IgD-negative memory B cell (primary cell): ENCODE data around the gene TLX1. TPM values are rescaled to one million over a fixed set of nuclear protein-coding genes. Genes with fewer than 3 reads are reported as not detected.
A peak's percentile ranks its signal among the peaks of the same experiment; 100 is the strongest.

ENCODE experiments used
- H3K27ac Mint-ChIP-seq, 3 donors: one replicate each; pipeline ENCODE4 v1.8.0; 2020 to 2022; ENCODE audit warnings: mild to moderate bottlenecking in 3 of 3, mixed read lengths in 3 of 3, moderate library complexity in 1 of 3
- H3K27me3 Mint-ChIP-seq: one replicate; pipeline ENCODE4 v1.8.0; 2021; ENCODE audit warnings: mixed read lengths
- H3K36me3 Mint-ChIP-seq: one replicate; pipeline ENCODE4 v1.8.0; 2020; ENCODE audit warnings: mild to moderate bottlenecking, mixed read lengths
- H3K4me1 Mint-ChIP-seq, 3 donors: one replicate each; pipeline ENCODE4 v1.8.0; 2020 to 2022; ENCODE audit warnings: mixed read lengths in 3 of 3, mild to moderate bottlenecking in 1 of 3
- H3K4me3 Mint-ChIP-seq, 4 donors: one replicate each; pipeline ENCODE4 v1.8.0; 2020 to 2022; ENCODE audit warnings: mild to moderate bottlenecking in 4 of 4, mixed read lengths in 4 of 4, moderate library complexity in 3 of 4
- H3K9me3 Mint-ChIP-seq, 3 donors: one replicate each; pipeline ENCODE4 v1.8.0; 2020 to 2021; ENCODE audit warnings: mixed read lengths in 3 of 3, mild to moderate bottlenecking in 1 of 3
- polyA plus RNA-seq: library from polyadenylated mRNA; unstranded; fragments of 300-500 nt; fragmentation: Illumina TruSeq; gene quantifications from one replicate; pipeline ENCODE4 v1.2.3, GENCODE V29; 2021

TLX1 gene
- polyA plus RNA-seq, 1 donor from 2014 or later, result not detected

DNA sequence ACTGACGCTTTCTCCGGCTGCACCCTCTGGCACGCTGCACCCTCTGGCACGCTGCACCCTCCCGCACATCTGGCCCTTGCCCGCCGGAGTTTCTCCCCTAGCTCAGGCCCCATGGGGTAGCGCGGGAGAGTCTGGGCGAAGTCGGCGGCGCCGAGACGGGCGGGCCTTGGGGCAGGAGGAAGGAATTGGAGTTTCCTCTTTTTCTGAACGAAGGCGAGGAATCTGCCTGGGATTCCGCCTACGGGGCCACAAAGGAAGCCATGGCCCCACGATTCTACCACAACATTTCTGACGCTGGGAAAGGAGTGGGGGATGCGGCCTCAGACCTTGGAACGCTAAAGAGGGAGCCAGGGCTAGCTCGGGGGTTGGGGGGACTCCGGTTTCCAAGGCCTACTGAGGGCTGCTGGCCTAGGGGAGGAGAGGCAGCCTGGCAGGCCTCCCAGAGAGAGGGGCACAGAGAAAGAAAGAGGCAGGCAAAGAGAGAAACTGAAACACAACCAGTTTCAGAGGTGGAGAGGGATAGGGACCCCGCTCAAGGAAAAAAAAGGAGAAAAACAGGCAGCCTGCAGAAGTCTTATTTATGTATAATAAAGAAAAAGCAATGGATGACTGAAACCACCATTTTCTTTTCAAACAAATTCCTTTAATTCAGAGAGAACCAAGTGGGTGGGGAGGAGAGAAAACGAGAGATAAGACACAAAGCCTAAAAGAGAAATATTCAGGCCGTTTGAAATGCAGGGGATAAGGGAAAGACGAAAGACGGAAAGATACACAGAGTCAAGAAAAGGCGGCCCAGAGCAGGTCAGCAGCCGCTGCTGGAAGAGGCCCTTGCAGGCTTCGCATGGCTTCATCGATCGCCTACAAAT, 4.3 kb downstream of the TLX1 start:
- peaks cover 9 to 21% (median 11%) of the 10 kb centered on the region in 3 donors for H3K4me1 Mint-ChIP-seq
- H3K4me3 Mint-ChIP-seq, result peak overlapping the region; percentile 53 to 81 (median 72)
- H3K36me3 Mint-ChIP-seq, result peaks cover 1% of the 10 kb centered on the region
- peaks cover 0 to 4% (median 0%) of the 10 kb centered on the region in 3 donors for H3K9me3 Mint-ChIP-seq
- H3K27ac Mint-ChIP-seq, result peak overlapping the region; percentile 57 to 90 (median 88)
- H3K27me3 Mint-ChIP-seq, result peaks cover 81% of the 10 kb centered on the region

DNA sequence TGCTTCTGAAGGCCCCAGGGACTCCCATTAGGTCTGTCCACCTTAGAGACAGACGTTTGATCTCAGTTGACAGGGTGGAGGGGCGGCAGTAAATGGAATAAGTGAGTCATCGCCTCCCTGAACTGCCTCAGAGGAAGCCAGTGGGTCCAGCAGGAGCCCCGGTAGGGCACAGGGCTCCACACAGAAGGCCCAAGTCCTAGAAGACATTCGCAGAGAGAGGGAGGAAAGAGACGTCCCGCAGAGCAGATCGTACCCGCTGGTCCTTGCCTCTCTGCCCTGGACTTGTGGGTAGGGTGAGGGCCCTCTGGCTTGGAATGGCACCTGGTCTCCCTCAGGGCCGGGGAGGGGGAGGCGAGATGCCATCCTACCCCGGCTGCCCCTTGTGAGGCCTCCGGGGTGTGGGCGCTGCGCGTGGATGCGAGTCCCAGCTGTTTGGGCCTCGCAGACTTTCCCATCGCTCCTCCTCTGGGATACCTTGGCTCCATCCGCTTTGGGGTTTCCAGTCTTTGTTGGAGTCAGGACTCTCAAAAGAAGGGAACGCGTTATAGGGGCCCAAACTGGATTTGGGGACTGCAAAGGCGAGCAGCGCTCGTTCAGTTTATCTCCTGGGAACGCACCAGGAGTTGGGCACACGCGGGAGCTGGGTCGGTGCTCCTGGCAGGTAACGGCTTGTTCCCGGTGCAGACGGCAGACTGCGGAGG, 5.1 kb downstream of the TLX1 start:
- Mint-ChIP-seq H3K4me3 (peak overlapping the region in 1 of 4 donors; percentile 53), H3K36me3 (peaks cover 1% of the 10 kb centered on the region), H3K9me3 (peaks cover 0 to 4% (median 0%) of the 10 kb centered on the region in 3 donors), H3K27ac (peak overlapping the region; percentile 57 to 90 (median 88)), H3K4me1 (peaks cover 9 to 26% (median 13%) of the 10 kb centered on the region in 3 donors), H3K27me3 (peaks cover 82% of the 10 kb centered on the region)

DNA sequence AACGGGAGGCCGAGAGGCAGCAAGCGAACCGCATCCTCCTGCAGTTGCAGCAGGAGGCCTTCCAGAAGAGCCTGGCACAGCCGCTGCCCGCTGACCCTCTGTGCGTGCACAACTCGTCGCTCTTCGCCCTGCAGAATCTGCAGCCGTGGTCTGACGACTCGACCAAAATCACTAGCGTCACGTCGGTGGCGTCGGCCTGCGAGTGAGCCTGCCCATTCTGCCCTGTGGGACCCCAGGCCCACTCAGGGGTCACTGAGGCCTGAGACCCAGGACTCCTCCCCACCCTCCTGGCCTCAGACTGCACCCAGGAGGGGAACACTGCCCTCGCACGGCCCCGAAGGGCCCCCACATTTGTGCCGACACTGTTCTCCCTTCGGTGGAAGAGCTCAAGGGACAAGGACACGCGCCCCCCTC, 5.6 kb downstream of the TLX1 start:
- Mint-ChIP-seq H3K36me3 (peaks cover 1% of the 10 kb centered on the region), H3K4me3 (no peak overlapping the region), H3K4me1 (peaks cover 10 to 26% (median 13%) of the 10 kb centered on the region in 3 donors), H3K27me3 (peaks cover 86% of the 10 kb centered on the region), H3K9me3 (peaks cover 0 to 4% (median 0%) of the 10 kb centered on the region in 3 donors), H3K27ac (peak overlapping the region in 1 of 3 donors; percentile 73)

DNA sequence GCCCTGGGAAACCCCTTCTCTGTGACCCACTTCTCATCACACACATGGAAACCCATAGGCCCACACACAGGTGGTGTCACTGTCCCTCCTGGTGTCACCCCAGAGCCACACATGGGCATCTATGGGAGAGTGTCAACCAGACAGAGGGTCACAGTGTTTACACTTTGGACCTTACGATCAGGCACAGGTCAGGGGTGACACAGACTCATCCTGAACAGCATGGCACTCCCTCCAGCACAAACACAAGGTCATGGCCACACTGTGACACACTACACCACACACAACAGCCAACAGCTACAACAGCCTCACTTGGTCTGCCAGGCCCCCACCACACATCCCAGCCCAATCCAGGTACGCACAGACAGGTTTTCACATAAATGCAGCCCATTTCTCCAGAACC, 6.2 kb downstream of the TLX1 start:
- H3K9me3 Mint-ChIP-seq, result peaks cover 0 to 4% (median 0%) of the 10 kb centered on the region in 3 donors
- peak overlapping the region in 1 of 4 donors; percentile 3 for H3K4me3 Mint-ChIP-seq
- H3K4me1 Mint-ChIP-seq, result peaks cover 10 to 26% (median 13%) of the 10 kb centered on the region in 3 donors
- H3K36me3 Mint-ChIP-seq, result no peaks in the 10 kb centered on the region
- peak overlapping the region in 1 of 3 donors; percentile 4 for H3K27ac Mint-ChIP-seq
- H3K27me3 Mint-ChIP-seq, result peaks cover 85% of the 10 kb centered on the region

DNA sequence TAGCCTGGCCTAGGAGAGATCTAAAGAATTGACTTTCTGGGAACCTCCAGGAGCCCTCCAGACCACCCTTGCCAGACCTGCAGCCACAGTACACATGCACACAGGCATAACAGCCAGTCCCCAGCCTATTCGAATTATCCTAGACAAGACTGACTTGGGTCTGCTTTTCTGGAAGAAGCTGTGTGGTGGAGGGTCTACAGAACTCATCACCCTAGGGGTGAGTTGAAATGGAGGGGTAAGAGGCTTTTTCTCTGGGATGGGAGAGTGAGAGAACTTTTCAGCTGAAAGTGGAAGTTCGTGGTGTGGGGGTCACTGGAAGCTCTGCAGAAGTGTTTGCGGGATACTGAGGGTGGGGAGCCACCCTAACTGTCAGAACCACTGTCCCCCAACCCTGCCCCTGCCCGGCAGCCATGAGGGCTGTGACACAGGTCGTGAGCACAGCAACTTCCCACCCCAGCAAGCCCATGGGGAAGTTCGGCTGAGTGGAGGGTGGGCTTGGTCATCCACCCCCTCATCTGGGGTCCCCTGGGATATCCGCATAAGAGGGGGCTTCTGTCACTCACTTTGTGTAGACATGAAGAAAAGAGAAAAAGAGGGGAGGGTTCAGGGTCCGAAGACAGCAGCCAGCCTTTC, 7.8 kb downstream of the TLX1 start:
- H3K36me3 Mint-ChIP-seq, result peaks cover 1% of the 10 kb centered on the region
- H3K4me1 Mint-ChIP-seq, result peaks cover 9 to 25% (median 11%) of the 10 kb centered on the region in 3 donors
- H3K9me3 Mint-ChIP-seq, result peaks cover 0 to 4% (median 0%) of the 10 kb centered on the region in 3 donors
- peak overlapping the region in 2 of 4 donors; percentile 4 to 60 for H3K4me3 Mint-ChIP-seq
- peak overlapping the region; percentile 4 to 83 (median 59) for H3K27ac Mint-ChIP-seq
- peaks cover 74% of the 10 kb centered on the region for H3K27me3 Mint-ChIP-seq

DNA sequence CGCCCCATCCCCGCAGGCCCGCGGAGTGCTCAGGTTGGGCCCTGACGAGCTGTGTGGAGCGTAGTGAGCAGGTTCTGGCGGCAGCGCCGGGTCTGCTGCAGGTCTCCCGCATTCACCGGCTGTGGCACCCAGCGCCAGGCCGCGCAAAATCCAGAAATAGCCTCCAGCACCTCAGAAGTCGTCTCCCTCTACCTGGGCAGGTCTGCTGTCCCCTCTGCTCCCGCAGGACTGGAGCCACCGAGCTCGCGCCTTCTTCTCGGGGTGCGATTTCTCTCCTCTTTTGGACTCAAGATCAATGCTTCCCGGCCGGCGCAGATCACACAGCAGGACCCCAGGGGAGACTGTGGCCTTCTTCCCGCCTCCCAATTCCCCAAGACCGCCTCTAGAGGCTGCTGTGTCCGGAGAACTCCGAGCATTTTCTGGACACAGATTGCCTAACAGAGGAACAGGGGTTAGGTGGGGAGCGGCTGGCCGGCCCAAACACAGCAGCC, 8.4 kb downstream of the TLX1 start:
- Mint-ChIP-seq H3K27me3 (peaks cover 70% of the 10 kb centered on the region), H3K27ac (peak overlapping the region in 2 of 3 donors; percentile 4 to 83), H3K36me3 (peaks cover 1% of the 10 kb centered on the region), H3K9me3 (peaks cover 0 to 4% (median 0%) of the 10 kb centered on the region in 3 donors), H3K4me1 (peaks cover 9 to 25% (median 11%) of the 10 kb centered on the region in 3 donors), H3K4me3 (peak overlapping the region in 1 of 4 donors; percentile 75)

DNA sequence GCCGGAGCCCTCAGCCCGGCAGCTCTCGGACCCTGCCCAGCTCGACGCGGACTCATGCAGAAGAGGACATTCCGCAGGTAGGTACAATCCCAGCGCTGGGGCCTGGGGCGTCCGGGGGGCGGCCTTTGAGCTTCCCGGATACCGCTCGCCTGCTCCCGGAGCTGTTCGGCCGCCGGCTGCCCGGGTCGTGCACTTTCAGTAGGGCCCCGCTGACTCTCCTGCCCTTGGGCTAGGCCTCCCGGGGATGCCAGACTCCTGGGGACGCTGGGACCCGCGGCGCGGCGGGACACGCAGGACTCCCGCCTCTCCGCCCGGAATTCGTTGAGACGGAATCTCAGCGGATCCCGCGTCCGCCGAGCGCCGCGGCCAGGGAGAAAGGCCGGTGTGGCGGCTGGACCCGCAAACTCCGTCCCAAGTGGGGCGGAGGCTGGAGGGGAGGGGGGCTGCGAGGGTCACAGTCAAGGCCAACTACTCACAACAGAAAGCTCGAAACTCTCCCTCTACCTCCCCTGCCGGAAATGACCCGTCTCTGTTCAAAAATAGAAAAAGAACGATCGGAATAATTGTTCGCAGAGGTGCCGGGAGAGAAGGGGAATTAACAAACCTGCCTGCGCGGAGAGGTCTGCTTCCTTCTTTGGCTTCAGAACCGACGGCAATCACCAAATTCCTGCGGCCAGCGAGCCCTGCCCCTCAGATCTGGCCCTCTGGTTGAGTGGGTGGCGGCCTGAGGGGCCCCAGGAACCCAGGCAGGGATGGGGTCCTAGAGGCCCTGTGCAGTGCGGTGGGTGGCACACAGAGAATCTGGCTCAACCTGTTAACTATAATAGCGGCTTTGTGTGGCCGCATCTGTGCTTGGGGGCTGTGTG, 9.2 kb downstream of the TLX1 start:
- H3K9me3 Mint-ChIP-seq, result peaks cover 0 to 4% (median 0%) of the 10 kb centered on the region in 3 donors
- peaks cover 6 to 22% (median 11%) of the 10 kb centered on the region in 3 donors for H3K4me1 Mint-ChIP-seq
- peak overlapping the region; percentile 22 to 60 (median 52) for H3K4me3 Mint-ChIP-seq
- peak overlapping the region in 2 of 3 donors; percentile 23 to 83 for H3K27ac Mint-ChIP-seq
- peaks cover 1% of the 10 kb centered on the region for H3K36me3 Mint-ChIP-seq
- peaks cover 70% of the 10 kb centered on the region for H3K27me3 Mint-ChIP-seq

DNA sequence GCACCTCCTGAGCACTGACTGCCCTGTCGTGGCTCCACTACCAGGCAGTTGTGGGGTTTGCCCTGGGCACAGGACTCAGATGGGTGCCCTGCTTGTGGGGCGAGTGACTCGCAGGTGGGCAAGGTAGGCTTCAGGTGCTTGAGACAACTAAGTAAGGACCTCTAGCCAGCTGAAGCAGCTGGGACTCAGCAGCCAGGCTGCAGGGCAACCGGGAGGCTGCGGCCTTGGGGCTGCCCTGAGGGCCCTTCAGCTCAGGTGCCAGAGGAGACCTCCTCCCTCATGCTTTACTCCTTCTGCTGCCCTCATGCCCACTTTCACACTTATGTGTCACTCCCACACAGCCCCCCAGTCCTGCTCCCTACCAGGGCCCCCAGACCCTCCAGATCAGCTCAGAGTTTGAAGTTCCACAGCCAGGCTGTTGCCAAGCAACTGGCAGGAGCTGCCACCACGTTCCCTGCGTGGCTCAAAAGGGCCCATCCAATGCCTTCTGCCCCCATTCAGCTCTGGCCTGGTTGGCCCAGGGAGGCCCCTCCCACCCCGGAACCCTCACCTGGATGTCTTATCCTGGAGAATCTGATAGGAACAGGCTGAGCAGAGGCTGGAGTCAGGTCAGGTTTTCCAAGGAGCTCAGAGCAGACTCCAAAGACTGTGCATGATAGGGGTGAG, 10.0 kb downstream of the TLX1 start:
- Mint-ChIP-seq H3K4me3 (peak overlapping the region in 3 of 4 donors; percentile 22 to 59 (median 47)), H3K27ac (peak overlapping the region in 1 of 3 donors; percentile 74), H3K4me1 (peaks cover 5 to 15% (median 7%) of the 10 kb centered on the region in 3 donors), H3K9me3 (no peaks in the 10 kb centered on the region), H3K36me3 (peaks cover 1% of the 10 kb centered on the region), H3K27me3 (peaks cover 69% of the 10 kb centered on the region)

DNA sequence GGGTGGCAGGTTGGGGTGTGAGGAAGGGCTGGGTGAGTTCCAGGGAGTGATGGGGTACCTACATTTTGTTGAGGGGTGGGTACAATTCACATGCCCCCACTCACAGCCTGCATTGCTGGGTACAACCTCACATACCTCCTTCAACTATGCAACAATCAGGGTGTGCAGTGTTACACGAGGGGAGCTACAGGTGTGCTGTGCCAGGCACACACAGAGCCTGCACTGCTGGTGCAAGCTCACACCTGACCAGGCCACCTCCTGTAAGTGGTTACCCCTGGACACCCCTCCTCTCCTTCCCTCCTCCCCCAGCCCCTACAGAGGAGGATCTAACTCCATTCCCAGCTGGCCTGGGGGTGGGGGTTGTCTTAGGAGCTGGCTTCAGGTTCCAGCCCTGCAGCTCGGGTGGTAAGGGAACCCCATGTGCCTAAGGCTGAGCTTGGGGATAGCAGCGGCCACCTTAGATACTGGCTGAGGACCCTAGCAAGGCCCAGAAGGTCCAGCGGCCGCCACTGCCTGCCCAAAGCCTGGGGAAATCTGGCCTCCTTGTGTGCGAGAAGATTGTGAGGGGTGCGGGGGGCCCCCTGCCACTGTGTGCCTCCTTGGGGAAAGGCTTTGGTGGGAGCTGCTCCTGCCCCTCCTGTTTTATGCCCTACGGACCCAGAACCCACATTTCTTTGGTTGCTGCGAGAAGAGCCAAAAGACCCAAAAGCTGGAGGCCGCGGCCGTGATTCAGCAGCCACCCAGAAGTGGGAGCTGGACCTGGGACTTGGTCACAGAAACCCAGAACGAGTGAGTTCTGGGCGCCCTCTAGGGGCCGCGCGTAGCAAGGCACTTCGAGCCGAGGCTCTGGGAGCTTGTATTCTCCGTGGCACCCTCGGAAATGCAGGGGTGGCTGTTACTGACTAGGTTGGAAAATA, 10.8 kb downstream of the TLX1 start:
- peaks cover 69% of the 10 kb centered on the region for H3K27me3 Mint-ChIP-seq
- peaks cover 1% of the 10 kb centered on the region for H3K36me3 Mint-ChIP-seq
- peaks cover 5 to 15% (median 7%) of the 10 kb centered on the region in 3 donors for H3K4me1 Mint-ChIP-seq
- H3K27ac Mint-ChIP-seq, result peak overlapping the region in 2 of 3 donors; percentile 15 to 74
- H3K4me3 Mint-ChIP-seq, result peak overlapping the region in 2 of 4 donors; percentile 47 to 52
- H3K9me3 Mint-ChIP-seq, result no peaks in the 10 kb centered on the region

DNA sequence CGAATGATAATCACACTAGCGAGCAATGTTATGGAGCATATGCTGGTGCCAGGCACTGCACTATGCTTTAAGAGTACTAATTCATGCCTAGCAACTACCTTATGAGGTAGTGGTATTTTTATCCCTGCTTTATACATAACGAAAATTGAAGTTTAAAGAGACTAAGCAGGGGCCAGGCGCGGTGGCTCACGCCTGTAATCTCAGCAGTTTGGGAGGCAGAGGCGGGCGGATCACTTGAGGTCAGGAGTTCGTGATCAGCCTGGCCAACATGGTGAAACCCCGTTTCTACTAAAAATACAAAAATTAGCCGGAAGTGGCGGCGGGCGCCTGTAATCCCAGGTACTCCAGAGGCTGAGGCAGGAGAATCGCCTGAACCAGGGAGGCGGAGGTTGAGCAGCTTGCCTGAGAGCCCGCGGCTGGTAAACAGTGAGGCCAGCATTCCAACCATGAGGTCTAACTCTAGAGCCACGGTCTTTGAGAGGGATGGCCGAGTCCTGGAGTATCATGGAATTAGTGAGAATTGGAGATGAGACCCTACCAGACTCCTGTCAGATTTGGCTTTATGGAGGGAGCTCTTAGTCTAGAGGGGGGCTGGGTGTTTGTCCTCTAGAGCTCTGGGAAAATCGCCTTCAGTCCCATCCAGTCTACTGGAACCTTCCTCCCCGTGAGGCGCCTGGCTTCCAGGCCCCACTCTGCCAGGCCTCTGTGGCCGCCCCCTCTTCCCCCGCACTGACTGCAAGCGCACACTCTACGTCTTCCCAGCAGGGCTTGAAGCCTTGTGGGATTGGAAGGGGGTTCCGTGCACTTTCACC, 11.6 kb downstream of the TLX1 start:
- Mint-ChIP-seq H3K4me1 (peaks cover 7 to 15% (median 7%) of the 10 kb centered on the region in 3 donors), H3K27me3 (peaks cover 70% of the 10 kb centered on the region), H3K36me3 (peaks cover 1% of the 10 kb centered on the region), H3K4me3 (peak overlapping the region in 1 of 4 donors; percentile 28), H3K9me3 (no peaks in the 10 kb centered on the region), H3K27ac (peak overlapping the region in 1 of 3 donors; percentile 61)

DNA sequence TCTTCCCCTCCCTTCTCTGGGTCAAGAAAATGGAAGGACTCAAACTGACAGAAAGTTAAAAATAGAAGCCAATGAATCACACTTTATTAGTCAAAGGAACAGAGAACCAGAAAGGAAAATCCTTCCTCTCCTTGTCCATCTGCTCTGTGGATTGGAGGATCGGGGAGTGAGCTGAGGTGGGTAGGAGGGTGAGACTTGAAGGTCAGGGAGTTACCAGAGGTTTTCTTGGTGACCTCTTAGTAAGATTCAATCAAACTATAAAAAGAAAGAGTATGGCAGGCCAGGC, 12.2 kb downstream of the TLX1 start:
- H3K9me3 Mint-ChIP-seq, result no peaks in the 10 kb centered on the region
- peaks cover 70% of the 10 kb centered on the region for H3K27me3 Mint-ChIP-seq
- H3K36me3 Mint-ChIP-seq, result peaks cover 1% of the 10 kb centered on the region
- H3K27ac Mint-ChIP-seq, result peak overlapping the region in 1 of 3 donors; percentile 61
- H3K4me1 Mint-ChIP-seq, result peaks cover 4 to 12% (median 7%) of the 10 kb centered on the region in 3 donors
- no peak overlapping the region for H3K4me3 Mint-ChIP-seq

DNA sequence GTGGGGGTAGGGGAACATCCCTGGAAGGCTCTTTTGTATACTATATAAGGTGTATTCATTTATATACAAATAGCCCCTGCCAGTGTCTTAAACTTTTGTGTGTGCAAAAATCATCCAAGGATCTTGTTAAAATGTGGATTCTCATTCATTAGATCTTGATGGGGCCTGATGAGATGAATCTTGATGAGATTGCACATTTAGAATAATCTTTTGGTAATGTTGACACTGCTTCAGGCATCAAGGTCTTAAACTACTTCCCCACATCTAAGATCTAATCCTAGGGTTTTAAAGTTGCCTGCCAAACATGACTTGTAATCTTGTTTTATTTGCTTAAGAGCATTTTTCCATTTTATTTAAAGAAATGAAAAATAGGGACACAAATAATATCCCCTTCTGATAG, 13.0 kb downstream of the TLX1 start:
- H3K36me3 Mint-ChIP-seq, result peaks cover 1% of the 10 kb centered on the region
- peaks cover 0 to 4% (median 0%) of the 10 kb centered on the region in 3 donors for H3K9me3 Mint-ChIP-seq
- H3K27me3 Mint-ChIP-seq, result peaks cover 65% of the 10 kb centered on the region
- H3K4me3 Mint-ChIP-seq, result no peak overlapping the region
- H3K27ac Mint-ChIP-seq, result peak overlapping the region in 1 of 3 donors; percentile 62
- peaks cover 4 to 9% (median 7%) of the 10 kb centered on the region in 3 donors for H3K4me1 Mint-ChIP-seq
